CD4-positive, alpha-beta T cell treated with Interleukin-12 subunit alpha and Interleukin-12 subunit beta, for 1 hour (primary cell): ENCODE measurements around the gene TRIM5.
A peak's percentile ranks its signal among the peaks of the same experiment; 100 is the strongest.
"Not testable (repeated sequence)": the region's sequence is repeated elsewhere in the genome, so short reads cannot be mapped to it uniquely, and the experiment has no call there.

Experiments
- DNase-seq: peaks from one replicate; pipeline ENCODE4 v3.0.0-alpha.2; 2020

TRIM5 gene, protein sequence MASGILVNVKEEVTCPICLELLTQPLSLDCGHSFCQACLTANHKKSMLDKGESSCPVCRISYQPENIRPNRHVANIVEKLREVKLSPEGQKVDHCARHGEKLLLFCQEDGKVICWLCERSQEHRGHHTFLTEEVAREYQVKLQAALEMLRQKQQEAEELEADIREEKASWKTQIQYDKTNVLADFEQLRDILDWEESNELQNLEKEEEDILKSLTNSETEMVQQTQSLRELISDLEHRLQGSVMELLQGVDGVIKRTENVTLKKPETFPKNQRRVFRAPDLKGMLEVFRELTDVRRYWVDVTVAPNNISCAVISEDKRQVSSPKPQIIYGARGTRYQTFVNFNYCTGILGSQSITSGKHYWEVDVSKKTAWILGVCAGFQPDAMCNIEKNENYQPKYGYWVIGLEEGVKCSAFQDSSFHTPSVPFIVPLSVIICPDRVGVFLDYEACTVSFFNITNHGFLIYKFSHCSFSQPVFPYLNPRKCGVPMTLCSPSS

DNA sequence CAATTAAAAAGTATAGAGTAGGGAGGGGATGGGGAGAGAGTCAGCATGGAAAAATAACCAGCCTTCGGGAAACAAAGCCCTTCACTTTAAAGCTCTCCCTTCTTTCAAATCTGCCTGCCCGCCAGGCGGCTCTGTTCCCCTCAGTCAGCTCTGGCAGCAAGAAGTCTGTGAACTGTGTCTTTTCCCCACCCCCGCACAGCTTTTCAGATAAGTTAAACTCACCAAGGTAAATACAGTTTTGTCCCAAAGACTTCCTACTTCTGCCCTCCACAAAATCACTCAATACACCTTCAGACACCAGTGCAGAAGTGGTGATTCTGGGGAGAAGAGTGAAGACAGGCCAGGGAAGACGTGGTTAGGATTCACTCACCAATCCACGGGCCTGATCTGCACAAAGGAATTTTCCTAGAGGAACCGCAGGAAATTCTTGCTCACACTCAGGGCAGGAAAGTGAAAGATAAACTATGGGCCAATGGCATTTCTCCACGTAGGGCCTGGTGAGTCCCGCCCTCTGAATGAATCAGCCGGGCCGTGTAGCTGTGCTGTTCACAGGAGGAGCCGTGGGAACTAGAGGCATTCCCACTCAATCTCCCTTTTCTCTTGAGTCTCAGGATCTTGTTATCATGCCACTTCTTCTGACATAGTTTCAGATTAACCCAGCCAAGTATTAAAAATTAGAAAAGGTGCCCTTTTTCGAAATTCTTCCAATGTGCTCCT lies at the start of gene TRIM5:
Gene TRIM5 (minus strand): TSS at position 429 of the 717 bp plus-strand sequence. CDS start 4,897 bp downstream, outside the sequence.
- DNase-seq, result peak; percentile 81

DNA sequence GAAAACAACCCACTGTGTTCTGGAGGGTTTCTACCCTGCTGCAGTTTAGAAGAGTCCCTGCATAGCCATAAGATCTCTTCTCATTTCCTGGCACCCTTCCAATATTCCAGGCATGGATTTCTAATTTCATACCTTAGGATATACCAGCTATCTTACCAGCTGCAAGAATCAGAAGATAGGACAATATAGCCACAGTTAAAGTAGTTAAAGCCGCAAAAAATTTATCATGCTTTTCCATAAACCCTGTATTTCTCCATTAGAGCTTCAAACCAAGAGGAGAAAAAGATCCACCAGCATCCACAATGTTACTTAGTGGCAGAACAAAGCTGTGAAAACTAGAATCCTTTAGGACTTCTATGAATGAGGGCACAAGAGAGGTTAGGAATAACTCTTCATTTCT lies 42.8 kb upstream of the TRIM5 start:
- DNase-seq, result no peak

DNA sequence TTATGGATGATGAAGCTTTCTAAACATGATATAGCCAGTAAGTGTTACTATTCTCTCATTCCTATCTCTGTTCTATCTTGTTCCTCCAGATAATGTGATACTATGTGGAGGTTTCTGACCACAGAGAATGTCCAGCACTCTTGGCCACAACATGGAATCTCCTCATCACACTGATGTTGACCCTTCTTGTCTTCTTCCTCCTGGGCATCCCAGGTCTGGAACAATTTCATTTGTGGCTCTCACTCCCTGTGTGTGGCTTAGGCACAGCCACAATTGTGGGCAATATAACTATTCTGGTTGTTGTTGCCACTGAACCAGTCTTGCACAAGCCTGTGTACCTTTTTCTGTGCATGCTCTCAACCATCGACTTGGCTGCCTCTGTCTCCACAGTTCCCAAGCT lies 41.5 kb upstream of the TRIM5 start:
- no peak for DNase-seq

- DNase-seq, result no peak
Measured at GRCh38 chr11:5722622-5723021, 37.7 kb upstream of the TRIM5 start.

DNA sequence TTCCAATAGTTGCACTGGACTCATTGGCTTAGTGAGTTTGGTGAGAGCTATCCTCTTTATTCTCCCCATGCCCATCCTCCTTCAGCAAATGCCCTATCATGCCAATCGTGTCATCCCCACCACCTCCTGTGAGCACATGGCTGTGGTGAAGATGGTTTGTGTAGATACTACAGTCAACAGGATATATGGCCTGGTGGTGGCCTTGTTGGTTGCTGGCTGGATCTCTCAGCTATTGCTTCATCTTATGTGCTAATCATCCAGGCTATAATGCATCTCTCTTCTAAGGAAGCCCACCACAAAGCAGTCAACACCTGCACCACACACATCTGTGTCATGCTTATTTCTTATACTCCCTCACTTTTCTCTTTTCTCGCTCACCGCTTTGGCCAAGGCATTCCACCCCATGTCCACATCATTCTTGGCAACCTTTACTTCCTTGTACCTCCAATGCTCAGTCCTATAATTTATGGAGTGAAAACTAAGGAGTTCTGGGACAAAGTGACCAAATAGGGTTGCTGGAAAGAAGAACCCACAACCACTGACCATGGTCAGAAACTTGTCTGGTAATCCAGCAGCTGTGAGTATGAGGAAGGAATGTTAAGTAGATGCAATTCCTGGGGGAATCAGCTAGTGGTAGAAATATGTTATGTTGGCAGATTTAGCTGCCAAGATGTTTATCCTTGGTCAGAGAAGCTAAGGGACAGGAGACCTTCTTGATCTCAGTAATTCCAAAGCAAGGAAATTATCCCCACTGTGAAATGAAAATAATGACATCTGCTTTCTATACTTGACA lies 35.0 kb upstream of the TRIM5 start:
- no peak for DNase-seq

- DNase-seq, result not testable (repeated sequence)
Measured at GRCh38 chr11:5716518-5716917, 31.6 kb upstream of the TRIM5 start.

- no peak for DNase-seq
Measured at GRCh38 chr11:5713695-5714094, 28.8 kb upstream of the TRIM5 start.

- DNase-seq, result peak; percentile 26
Measured at GRCh38 chr11:5712507-5712906, 27.6 kb upstream of the TRIM5 start.

GRCh38 chr11:5705688-5706087 lies 20.8 kb upstream of the TRIM5 start:
- no peak for DNase-seq

DNA sequence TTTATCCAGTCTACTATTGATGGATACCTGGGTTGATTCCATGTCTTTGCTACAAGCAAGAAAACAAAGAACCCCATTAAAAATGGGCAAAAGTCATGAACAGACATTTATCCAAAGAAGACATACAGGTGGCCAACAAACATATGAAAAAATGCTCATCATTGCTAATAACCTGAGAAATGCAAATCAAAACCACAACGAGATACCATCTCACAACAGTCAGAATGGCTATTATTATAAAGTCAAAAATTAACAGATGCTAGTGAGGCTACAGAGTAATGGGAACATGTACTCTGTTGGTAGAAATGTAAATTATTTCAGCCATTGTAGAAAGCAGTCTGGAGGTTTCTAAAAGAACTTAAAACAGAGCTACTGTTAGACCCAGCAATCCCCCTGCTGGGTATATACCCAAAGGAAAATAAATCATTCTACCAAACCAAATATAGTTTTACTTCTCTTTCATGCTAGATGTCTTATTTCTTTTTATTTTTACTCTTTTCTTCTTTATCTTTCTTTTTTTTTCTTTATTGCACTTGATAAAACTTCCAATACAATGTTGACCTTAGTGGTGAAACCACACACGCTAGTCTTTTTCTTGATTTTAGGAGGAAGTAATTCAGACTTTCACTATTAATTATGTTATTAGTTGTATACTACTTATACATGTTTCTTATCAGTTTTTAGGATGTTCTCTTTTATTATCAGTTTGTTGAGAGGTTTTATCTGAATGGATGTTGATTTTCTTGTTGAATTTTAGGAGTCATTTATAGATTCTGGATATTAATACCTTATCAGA lies 19.1 kb upstream of the TRIM5 start:
- no peak for DNase-seq

GRCh38 chr11:5701055-5701577 lies 16.2 kb upstream of the TRIM5 start:
- DNase-seq, result no peak

- no peak for DNase-seq
Measured at GRCh38 chr11:5700421-5701054, 15.7 kb upstream of the TRIM5 start.

- no peak for DNase-seq
Measured at GRCh38 chr11:5698281-5698680, 13.4 kb upstream of the TRIM5 start.

- no peak for DNase-seq
Measured at GRCh38 chr11:5696210-5696609, 11.3 kb upstream of the TRIM5 start.

DNA sequence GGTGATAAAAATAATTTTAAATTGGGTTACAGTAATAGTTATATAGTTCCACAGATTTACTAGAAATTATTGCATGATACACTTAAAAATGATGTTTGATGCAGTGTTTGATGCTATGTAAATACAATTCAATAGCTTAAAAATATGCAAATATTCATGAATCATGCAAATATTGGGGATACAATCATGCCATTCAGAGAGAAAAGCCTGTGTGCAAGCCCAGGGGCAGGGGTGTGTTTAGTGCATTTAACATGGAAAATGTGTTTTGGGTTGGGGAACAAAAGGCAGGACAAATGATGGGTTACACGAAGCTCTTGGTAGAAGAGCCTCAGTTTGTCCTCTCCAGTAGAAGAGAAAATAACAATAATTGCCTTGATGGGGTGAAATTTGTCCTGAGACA lies 10.7 kb upstream of the TRIM5 start:
- DNase-seq, result no peak

- no peak for DNase-seq
Measured at GRCh38 chr11:5694642-5695041, 9.8 kb upstream of the TRIM5 start.

DNA sequence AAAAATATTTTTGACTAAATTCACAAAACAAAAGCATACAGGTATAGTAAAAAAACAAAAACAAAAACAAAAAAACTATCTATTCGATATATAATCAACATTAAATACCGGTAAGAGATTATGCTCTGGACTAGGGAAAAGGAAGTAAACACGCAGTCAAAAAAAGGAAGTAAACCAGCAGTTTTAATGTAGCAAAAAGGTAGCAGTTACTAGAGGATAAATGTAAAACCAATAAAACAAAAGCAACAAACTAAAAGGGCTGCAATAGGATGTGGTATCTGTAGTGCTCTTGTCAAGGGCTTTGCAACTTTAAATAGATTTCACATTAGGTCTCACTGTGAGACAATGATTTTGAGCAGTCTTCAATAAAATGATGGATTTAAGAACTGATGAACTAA lies 7.1 kb upstream of the TRIM5 start:
- peak; percentile 21 for DNase-seq

DNA sequence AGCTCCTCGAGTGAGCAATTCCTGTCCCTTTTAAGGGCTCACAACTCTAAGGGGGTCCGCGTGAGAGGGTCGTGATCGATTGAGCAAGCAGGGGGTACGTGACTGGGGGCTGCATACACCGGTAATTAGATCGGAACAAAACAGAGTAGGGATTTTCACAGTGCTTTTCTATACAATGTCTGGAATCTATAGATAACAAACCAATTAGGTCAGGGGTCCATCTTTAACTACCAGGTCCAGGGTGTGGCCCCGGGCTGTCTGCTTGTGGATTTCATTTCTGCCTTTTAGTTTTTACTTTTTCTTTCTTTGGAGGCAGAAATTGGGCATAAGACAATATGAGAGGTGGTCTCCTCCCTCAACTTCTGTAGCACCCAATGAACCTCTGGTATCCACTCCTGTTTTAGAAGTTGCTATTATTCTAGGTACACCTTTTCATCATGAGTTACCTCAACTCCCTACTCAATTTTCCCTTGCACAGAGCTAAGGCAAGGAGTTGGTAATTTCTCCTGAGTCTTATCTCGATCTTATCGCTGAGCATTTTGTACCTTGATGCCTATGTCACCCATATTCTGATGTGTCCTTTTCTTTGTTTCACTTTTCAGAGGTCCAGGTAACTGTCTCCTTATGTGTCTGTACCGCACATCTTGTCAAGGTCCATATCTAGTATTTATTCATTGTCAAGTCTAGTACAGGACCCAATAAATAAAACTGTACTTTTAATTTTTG lies 6.5 kb upstream of the TRIM5 start:
- DNase-seq, result not testable (repeated sequence)

GRCh38 chr11:5690736-5691135 lies 5.9 kb upstream of the TRIM5 start:
- DNase-seq, result no peak

DNA sequence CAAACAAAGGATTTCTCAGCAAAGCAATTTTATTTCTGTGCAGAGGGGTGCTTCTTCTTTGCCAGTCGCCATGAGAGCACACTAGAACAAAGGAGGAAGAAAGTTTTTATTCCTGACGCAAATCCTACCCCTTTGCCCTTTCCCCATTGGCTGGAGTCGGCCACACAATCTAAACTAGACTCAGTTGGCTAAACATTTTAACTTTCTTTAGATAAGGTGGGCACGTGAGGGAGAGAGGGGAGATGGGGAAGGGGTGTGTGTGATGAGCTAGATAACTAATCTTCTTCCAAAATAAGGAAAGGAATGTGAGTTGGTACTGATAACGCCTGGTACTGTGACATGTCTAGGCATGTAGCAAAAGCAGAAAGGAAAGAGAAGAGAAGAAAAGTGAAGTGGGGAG lies 5.3 kb upstream of the TRIM5 start:
- DNase-seq, result no peak

DNA sequence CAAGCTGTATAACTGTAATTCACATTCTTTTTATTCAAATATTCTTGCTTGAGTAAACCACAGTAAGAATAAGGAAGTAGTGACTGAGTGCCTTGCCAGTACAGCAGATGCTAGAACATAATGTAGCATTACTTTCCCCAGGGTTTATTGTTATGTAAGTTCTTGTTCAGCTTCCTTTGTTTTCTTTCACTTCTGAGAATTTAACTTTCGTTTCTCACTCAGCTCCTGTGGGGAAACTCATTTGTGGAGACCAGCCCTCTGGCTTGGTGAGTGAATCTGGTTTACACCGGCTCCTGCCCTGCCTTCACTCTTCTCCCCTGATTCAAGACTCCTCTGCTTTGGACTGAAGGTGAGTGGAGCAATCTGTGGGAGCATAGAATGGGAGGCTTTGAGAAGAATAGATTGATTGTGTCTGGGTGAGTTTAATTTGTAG lies 4.7 kb upstream of the TRIM5 start, which contains the start of gene TRIM22:
Gene TRIM22 (plus strand): TSS at position 240 of the 433 bp plus-strand sequence. CDS start 6,443 bp downstream, outside the sequence.
- DNase-seq, result peak; percentile 72
